Ovary (tissue), 3 donors: ENCODE results near the gene CALY.
"Not testable (repeated sequence)": the region's sequence is repeated elsewhere in the genome, so short reads cannot be mapped to it uniquely, and the experiment has no call there.

Source experiments
- CTCF ChIP-seq, 3 donors: fragments of 450-650 bp in 2 of 3; fragments of 200-600 bp in 1 of 3; IDR thresholded peaks; one replicate each; pipeline versions ENCODE4 v1.5.1 to v1.8.0; 2016 to 2022; ENCODE audit warnings: antibody characterized with exemption in 3 of 3, mild to moderate bottlenecking in 1 of 3
- EP300 ChIP-seq: sonication (generic); formaldehyde crosslinking; IDR thresholded peaks from one replicate; pipeline ENCODE4 v1.6.1; 2017; ENCODE audit warnings: antibody characterized with exemption
- POLR2A ChIP-seq: fragments of 450-650 bp; IDR thresholded peaks from one replicate; pipeline ENCODE4 v1.6.1; 2017; ENCODE audit warnings: antibody characterized with exemption, mild to moderate bottlenecking, moderate library complexity
- donor health status: DM: no; HTN: no; CAD: no.

DNA sequence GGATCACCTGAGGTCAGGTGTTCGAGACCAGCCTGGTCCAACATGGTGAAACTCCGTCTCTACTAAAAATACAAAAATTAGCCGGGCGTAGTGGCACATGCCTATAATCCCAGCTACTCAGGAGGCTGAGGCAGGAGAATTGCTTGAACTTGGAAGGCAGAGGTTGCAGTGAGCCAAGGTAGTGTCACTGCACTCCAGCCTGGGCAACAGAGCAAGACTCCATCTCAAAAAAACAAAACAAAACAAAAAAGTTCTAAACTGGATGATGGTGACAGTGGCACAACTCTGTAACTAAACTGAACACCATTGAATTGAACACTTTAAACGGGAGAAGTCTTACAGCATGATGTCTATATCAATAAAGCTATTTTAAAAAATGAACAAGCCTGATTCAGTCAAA lies 39.5 kb upstream of the CALY start:
- not testable (repeated sequence) for TF ChIP-seq CTCF (IDR thresholded peaks at IDR 0.05); POLR2A; EP300
